Choroid plexus epithelial cell (primary cell): Measurements from ENCODE around the gene TSHZ3.
A peak's percentile ranks its signal among the peaks of the same experiment; 100 is the strongest.

Experiments used
- DNase-seq: peaks from one replicate; pipeline ENCODE4 v3.0.0-alpha.2; 2010; ENCODE audit warnings: low read depth
- H3K4me3 ChIP-seq: 2 replicates; pipeline ENCODE4 v1.5.1; 2011; ENCODE audit warnings: low read depth, mild to moderate bottlenecking, control low read depth, low read length, moderate library complexity
- CTCF ChIP-seq: conservative IDR thresholded peaks from 2 replicates; pipeline ENCODE4 v1.5.1; 2011; ENCODE audit warnings: low read depth, mild to moderate bottlenecking, control low read depth, inconsistent platforms, low read length, moderate library complexity

TSHZ3 gene

GRCh38 chr19:31274251-31275067 is 74.8 kb downstream of the TSHZ3 start:
- no peak overlapping the region for H3K4me3 ChIP-seq
- TF ChIP-seq CTCF, result no peak
- DNase-seq, result no peak

GRCh38 chr19:31272583-31273106 is 76.6 kb downstream of the TSHZ3 start:
- DNase-seq, result no peak

GRCh38 chr19:31271306-31271911 is 77.8 kb downstream of the TSHZ3 start:
- no peak for DNase-seq
- TF ChIP-seq CTCF, result no peak

More at GRCh38 chr19:31272583-31273106, 76.6 kb downstream of the TSHZ3 start:
- TF ChIP-seq CTCF, result no peak
- no peak overlapping the region for H3K4me3 ChIP-seq

GRCh38 chr19:31270897-31271296 is 78.3 kb downstream of the TSHZ3 start:
- no peak for TF ChIP-seq CTCF
- peak; percentile 50 for DNase-seq
- no peak overlapping the region for H3K4me3 ChIP-seq

More at GRCh38 chr19:31271306-31271911, 77.8 kb downstream of the TSHZ3 start:
- H3K4me3 ChIP-seq, result no peak overlapping the region

GRCh38 chr19:31269425-31270127 is 79.7 kb downstream of the TSHZ3 start:
- no peak overlapping the region for H3K4me3 ChIP-seq
- DNase-seq, result no peak
- no peak for TF ChIP-seq CTCF

GRCh38 chr19:31268751-31269383 is 80.4 kb downstream of the TSHZ3 start:
- H3K4me3 ChIP-seq, result no peak overlapping the region
- no peak for DNase-seq
- no peak for TF ChIP-seq CTCF
